Lower leg skin (tissue), 4 donors: ENCODE measurements around the gene DOCK1. TPM values are rescaled to one million over a fixed set of nuclear protein-coding genes. Genes with fewer than 3 reads are reported as not detected.

ENCODE experiments used
- DNase-seq, 2 donors: peaks; one replicate each; pipeline ENCODE4 v3.0.0-alpha.2; 2019; ENCODE audit warnings: low spot score in 2 of 2
- H3K4me3 ChIP-seq: fragments of 200-600 bp; sonication (generic); 2 replicates; pipeline ENCODE4 v1.5.1; 2017; ENCODE audit warnings: mild to moderate bottlenecking, low read depth; ENCODE audit not compliant: poor library complexity, severe bottlenecking
- CTCF ChIP-seq, 3 donors: fragments of 450-650 bp; IDR thresholded peaks; one replicate each; pipeline ENCODE4 v1.5.1; 2016; ENCODE audit warnings: antibody characterized with exemption in 3 of 3, mild to moderate bottlenecking in 3 of 3, moderate library complexity in 2 of 3
- POLR2A ChIP-seq, 2 donors: fragments of 450-650 bp; IDR thresholded peaks; one replicate each; pipeline ENCODE4 v1.6.1; 2016 to 2017; ENCODE audit warnings: antibody characterized with exemption in 2 of 2, mild to moderate bottlenecking in 1 of 2, moderate library complexity in 1 of 2
- WGBS, 2 donors: methylation state at CpG; one replicate each; pipeline ENCODE4 v1.1.5; 2018; 5-methylcytosine and 5-hydroxymethylcytosine counted together
- intact Hi-C: fragments of 100-400 bp; cut with DNase I; formaldehyde crosslinking; loops from one replicate; pipeline ENCODE4 v1.15.0; 2023; ENCODE audit warnings: low total_unique reads
- total RNA-seq, 4 donors: library from RNA; depleted of rRNA; stranded (reverse); fragments of >200 nt; gene quantifications; one replicate each; pipeline ENCODE4 v1.1.0, GENCODE V29; 2016

The DOCK1 gene
- total RNA-seq, 4 donors from 2014 or later, result 76.6 to 108 (median 83.4) TPM

DNA sequence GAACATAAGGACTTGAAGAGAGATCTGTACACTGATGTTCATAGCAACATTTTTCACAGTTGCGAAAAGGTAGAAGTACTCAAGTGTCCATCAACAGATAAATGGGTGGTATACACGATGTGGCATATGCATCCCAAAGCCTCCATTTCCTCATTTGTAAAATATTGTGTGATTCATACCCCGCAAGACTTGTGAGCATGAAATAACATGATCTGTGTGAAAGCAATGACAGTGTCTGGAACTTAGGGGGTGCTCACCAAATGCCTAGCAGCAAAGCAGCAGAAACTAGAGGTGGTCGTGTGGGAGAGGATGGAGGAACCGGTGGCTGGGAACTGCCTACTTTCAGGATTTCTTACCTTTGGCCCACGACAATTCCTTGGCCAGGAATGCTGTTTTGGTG, 426.5 kb downstream of the DOCK1 start:
- TF ChIP-seq CTCF (IDR thresholded peaks at IDR 0.05) (no peak), POLR2A (IDR thresholded peaks at IDR 0.05) (no peak)
- H3K4me3 ChIP-seq, result no peak overlapping the region
- 73 to 86% methylated on average over 6 of the region's 6 CpGs for WGBS, 2 donors
- no peak for DNase-seq
- intact Hi-C loops, result no loop called here

DNA sequence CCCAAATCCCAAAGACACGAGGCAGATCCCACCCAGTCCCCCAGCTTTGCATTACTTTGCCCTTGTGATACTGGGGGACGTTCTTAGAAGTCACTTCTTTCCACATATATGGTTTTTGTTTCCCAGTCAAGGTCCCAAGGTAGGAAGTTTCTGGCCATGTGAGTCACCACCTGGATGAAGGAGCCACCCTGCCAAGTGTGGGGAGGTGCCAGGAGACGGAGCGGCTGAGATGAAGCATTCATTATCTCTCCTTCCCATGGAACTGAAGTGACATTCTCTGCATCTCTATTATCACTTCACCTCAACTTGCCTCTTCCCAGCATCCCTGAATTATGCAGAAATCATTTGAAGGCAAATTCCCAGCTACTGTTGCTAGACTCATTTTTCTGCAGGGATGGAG, 427.4 kb downstream of the DOCK1 start:
- intact Hi-C loops, result no loop called here
- H3K4me3 ChIP-seq, result no peak overlapping the region
- no peak for TF ChIP-seq CTCF (IDR thresholded peaks at IDR 0.05)
- no peak for TF ChIP-seq POLR2A (IDR thresholded peaks at IDR 0.05)
- DNase-seq, result no peak
- 59 to 65% methylated on average over 4 of the region's 4 CpGs for WGBS, 2 donors

DNA sequence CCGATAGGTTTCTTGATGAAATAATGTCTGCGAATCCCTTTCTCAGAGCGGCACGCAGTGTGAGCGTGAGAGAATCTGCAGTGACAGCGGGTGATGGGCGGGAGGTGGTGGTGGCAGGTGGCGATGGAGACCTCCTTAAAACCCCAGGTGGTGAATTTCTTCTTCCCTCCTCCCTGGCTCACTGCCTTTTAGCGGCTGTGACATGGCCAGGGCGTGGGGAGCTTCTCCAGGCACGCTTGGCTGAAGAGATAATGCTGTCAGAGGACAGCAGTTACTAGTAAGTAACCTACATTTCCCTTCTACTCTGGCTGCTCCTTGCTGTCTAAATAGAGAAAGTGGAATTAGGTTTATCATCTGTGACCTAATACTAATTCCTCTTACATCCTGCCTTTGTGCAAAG, 432.6 kb downstream of the DOCK1 start:
- intact Hi-C loops, result no loop called here
- TF ChIP-seq POLR2A (IDR thresholded peaks at IDR 0.05) (no peak), CTCF (IDR thresholded peaks at IDR 0.05) (no peak)
- 75 to 82% methylated on average over 11 of the region's 11 CpGs for WGBS, 2 donors
- DNase-seq, result no peak
- H3K4me3 ChIP-seq, result no peak overlapping the region

GRCh38 chr10:127338399-127339110, 433.3 kb downstream of the DOCK1 start:
- 37 to 40% methylated on average over 10 of the region's 10 CpGs for WGBS, 2 donors
- no peak for DNase-seq
- H3K4me3 ChIP-seq, result no peak overlapping the region
- no peak for TF ChIP-seq CTCF (IDR thresholded peaks at IDR 0.05)
- no peak for TF ChIP-seq POLR2A (IDR thresholded peaks at IDR 0.05)
- intact Hi-C loops, result no loop called here

GRCh38 chr10:127343821-127344220, 438.6 kb downstream of the DOCK1 start:
- no peak overlapping the region for H3K4me3 ChIP-seq
- no peak for TF ChIP-seq CTCF (IDR thresholded peaks at IDR 0.05)
- 58 to 96% methylated on average over 6 of the region's 6 CpGs for WGBS, 2 donors
- intact Hi-C loops, result no loop called here
- no peak for DNase-seq

DNA sequence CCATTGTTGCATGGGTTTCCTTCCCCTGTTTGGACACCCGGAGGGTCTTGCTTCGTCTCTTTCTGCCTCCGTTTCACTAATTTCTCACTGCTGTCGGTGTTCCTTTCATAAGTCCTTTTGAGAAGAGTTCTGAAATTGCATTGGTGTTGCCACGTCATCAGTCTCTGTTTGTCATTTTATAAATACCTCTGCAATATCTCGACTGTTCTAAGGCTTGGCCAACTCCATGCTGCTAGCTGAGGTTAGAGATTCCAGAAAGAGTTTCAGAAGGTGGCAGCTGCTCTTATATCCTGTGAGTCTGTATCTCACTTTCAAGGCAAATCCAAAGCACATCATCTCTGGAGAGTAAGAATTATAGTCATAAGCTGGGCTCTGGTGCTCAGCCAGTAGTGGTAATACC, 439.1 kb downstream of the DOCK1 start:
- H3K4me3 ChIP-seq, result no peak overlapping the region
- no peak for TF ChIP-seq POLR2A (IDR thresholded peaks at IDR 0.05)
- TF ChIP-seq CTCF (IDR thresholded peaks at IDR 0.05), result no peak
- 97% methylated on average over 6 of the region's 6 CpGs for WGBS, 2 donors
- DNase-seq, result peak in 1 of 2 donors; percentile 18
- intact Hi-C loops, result no loop called here
